Stimulated activated CD8-positive, alpha-beta memory T cell treated with anti-CD3 and anti-CD28 coated beads, Interleukin-15, amount 100 ng/mL, for 4 hours (primary cell): Measurements from ENCODE around the gene RALB.
"Not testable (repeated sequence)": the region's sequence is repeated elsewhere in the genome, so short reads cannot be mapped to it uniquely, and the experiment has no call there.

Experiments
- DNase-seq, 2 donors: peaks; one replicate each; pipeline ENCODE4 v3.0.0-alpha.2; 2020; ENCODE audit warnings: low read depth in 2 of 2

Gene RALB

DNA sequence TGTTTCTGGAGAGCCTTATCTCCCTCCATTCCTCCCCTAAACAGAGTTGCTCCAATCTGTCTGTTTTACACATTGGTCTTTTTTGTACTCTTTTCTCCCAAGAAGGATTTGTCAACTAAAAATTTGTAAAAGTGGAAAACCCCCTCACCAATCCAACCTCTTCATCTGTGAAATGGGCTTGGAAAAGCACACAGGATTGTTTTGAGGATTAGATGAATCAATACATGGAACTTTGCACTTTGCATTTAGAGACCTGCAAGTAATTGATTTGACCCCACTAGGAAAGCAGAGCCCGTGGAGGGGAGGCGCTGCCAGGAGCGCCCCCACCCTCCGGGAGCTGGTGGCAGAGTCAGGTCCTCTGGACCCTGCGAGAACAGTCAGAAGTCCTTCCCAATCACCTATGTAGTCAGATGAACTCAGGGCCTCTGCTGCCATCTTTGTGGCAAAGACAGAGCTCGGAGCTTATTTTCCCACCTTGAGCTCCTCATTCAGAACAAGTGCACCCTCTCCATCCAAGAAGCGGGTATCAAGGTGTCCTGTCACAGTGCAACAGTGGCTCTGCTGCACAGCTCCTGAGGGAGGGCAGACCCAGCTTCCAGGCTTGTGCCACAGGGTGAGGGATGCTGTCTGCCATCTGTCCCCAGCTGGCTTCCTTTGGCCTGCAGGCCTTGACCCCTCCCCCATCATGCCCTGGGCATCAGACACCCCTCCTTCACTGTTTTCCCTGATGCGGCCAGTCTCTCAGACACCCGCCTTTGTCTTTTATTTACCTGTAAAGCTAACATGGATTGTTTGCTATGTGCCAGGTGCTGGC is 27.7 kb upstream of the RALB start:
- no peak for DNase-seq

DNA sequence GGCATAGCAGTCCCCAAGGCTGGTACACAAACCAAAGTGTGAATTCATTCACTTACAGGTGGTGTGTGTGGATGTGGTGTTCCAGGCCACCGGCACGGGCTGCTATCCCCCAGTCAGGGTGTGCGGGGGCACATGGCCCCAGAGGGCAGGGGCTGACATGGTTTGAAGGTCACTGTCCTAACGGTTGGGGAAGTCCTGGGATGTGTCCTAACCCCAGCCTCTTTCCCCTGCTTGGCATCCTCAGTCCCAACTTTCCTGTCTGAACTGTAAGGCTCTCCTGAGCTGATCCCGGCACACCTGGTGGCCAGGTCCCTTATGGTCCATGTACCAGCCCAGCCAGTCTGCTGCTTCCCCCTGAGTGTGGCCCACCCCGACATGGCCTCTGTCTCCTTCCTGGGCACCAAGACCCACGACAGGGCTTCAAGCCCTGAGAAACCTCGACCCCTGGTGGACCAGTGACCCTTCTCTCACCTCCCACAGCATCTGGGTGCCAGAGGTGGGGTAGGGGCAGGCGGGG is 27.0 kb upstream of the RALB start:
- no peak for DNase-seq

DNA sequence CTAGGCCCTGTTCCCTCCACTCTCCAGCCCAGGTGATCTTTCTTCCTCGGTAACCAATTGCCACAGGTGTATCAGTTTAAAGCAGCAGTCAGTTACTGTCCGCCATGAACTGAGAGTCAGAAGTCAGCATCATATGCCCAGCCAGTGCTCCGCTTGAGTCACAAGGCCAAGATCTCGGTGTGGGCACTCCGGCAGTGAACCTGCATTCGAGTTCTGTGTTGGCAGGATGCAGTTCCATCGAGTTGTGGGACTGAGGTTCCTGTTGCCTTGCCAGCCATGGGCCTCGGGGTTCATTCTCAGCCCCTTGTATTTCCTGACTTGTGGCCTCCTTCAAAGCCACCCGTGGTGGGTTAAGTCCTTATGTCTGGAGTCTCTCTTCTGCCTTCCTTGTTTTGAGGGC is 26.3 kb upstream of the RALB start:
- DNase-seq: no peak

DNA sequence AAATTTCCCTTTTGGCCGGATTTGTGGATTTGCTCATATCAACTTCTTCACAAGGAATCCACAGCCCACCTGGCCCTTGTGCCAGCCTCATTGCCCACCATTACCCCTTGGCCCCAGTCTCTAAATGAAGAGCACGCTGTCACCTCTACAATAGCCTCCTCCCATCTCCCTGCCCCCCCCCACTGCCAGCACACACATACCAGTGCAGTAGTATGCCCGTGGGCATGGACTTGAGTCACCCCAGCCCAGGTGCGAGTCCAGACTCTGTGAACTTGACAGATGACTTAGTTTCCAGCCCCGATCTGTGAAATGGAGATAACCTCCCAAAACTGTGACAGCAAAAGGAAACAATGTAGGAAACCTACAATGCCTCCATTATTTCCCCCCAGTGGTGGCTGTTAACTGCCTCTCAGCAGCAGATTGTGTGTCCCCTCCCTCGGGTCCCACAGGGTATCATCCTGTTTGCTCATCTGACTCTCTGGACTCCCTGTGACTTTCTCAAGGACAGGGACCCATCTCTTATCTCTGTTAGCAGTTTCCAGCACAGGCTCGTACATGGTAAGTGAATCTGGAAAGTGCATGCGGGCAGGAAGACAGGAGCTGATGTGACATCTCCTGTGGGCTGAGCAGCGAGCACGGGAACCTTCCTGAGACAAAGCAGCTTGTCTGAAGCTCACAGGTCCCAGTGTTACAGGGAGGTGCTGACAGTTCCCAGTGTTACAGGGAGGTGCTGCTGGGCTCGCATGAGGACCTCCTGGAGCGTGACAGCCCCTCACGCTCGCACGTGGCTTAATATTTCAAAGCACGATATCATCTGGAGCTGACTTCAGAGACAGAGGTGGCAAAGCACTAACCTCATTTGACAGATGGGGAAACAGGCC is 25.3 kb upstream of the RALB start:
- no peak for DNase-seq

DNA sequence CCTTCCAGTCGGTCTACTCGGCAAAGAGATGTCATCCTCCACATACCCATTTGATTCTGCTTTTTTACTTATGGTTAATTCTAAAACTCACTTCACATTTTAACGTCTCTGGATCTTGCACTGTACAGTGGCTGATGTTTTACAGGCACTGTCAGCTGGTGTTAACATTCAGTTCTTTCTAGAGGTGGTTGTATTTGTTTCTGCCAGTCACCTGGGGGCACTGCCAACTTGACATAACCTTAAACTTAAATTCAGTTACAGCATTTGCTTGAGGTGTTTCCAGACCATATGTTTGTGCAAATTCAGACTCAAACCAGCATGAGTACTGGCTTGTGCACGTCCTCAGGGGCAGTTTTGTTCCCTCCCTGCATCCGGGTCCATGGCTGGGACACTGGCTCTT is 24.1 kb upstream of the RALB start:
- DNase-seq: no peak

DNA sequence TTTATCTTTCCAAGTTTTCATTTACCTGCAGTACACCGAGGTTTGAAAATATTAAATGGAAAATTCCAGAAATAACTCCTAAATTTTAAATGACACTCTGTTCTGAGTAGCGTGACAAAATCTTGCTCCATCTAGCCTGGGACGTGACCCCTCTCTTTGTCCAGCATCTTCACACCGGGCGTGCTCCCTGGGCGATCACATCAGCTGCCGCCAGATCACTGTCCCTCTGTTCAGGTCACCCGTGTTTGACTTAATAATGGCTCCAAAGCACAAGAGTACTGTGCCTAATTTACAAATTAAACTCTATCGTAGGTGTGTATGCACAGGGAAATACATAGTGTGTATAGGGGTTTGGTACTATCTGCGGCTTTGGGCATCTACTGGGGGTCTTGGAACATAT is 23.3 kb upstream of the RALB start:
- no peak for DNase-seq

DNA sequence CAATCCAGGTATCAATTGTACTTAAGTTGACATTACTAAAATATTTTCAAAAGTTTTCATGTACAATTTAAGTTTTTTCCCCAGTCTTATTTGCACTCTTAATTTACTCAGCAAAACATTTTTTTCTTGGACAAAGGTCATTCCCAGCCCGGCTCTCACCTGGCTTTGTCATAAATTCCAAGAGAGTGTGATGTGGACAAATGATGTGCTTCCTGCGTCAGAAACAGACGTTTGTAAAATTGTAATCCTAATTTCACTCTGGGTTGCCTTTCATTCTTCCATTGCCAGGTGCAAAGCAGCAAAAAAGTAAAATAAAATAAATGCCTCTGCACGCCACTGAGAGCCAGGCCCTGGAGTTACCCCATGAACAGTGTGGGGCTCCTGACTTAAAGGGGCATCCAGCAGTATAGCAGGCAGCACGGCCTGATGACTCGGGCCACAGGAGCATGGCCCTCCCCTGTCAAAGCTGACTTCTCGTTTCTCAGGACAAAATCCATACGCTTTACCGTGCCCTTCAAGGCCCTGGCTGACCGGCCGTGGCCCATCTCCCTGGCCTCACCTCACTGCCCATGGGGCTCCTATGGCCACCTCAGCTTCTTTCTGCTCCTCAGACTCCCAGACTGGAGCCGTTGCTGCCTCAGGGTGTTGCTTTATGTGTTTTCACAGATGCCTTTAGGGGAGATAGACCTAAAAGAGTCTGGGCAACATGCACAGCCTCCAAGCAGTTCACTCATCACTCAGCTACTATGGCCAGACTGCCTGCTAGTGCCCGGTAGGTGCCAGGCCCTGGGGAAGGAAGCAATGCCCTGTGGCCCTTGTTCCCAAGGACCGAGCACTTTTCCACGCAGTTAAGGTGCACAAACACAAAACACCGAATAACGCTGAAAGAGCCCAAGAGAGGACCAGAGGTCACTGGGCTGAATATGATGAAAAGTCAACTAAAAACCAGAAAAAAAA is 21.9 kb upstream of the RALB start:
- no peak for DNase-seq

DNA sequence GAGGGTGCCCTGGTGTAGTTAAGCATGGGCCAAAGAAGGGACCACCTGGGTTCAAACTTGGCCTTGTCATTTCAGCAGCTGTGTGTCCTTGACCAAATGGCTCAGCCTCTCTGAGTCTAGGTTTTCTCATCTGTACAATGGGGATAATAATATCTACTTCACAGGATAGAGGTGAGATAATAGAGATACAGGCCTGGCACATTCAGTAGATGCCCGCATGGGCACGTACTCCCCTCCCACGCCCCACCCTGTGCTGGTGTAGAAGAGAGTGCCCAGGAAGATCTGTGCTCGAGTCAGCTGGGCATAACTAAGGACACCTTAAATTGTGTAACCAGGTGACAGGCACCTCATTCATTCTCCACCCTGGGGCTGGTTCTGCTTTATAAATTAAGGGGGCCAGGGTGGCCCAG is 21.1 kb upstream of the RALB start:
- peak in 1 of 2 donors; percentile 32 for DNase-seq

DNA sequence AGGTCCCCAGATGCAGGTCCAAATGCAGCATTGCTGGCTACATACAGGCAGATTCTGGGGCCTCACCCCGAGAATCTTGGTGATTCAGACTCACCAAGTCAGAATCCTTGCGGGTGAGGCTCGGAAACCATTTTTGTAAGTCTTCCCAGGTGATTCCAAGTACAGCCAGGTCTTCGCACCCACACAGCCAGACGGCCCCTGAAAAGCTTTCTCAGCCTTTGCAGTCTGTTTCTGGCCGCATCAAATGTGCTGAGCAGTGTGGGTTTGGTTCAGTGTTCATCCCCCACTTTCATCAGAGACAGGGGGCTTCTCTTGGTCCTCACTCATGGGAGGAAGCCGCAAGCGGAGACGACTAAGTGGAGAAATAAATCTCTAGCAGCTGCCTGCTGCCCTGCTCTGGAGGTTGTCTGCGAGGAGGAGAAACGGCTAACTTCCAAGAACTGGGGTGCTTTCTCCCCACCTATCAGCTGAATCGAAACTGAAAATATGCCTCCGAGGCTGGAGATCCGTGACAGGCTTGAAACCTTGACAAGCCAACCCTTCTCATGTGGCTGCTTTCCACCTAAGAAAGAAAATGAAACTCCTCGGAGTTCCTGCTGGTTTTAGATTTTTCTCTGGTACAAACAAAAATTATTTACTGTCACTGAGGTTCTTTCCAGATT is 20.5 kb upstream of the RALB start:
- DNase-seq: peak; percentile 46 to 71

DNA sequence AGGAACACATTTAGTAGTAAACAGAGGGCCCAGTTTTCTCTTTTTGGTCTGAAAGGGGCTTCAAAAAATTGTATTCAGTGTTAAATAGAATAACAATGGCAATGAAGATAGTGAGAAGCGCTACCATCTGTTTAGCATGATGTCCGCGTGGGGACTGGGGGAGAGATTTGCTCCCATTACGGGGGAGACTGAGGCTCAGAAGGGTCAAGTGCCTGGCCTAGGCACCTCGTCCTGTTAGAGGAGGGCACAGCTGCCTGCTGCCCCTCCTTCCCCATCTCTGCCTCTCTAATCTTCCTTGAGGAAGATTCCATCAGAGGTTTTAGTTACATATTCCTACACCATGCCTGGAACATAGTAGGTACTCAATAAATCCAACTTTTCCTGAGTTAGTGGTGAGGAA is 19.4 kb upstream of the RALB start:
- no peak for DNase-seq

DNA sequence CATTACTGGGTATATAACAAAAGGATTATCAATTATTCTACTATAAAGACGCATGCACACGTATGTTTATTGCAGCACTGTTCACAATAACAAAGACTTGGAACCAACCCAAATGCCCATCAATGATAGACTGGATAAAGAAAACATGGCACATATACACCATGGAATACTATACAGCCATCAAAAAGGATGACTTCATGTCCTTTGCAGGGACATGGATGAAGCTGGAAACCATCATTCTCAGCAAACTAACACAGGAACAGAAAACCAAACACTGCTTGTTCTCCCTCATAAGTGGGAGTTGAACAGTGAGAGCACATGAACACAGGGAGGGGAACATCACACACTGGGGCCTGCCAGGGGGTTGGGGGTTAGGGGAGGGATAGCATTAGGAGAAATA is 17.5 kb upstream of the RALB start:
- not testable (repeated sequence) for DNase-seq

DNA sequence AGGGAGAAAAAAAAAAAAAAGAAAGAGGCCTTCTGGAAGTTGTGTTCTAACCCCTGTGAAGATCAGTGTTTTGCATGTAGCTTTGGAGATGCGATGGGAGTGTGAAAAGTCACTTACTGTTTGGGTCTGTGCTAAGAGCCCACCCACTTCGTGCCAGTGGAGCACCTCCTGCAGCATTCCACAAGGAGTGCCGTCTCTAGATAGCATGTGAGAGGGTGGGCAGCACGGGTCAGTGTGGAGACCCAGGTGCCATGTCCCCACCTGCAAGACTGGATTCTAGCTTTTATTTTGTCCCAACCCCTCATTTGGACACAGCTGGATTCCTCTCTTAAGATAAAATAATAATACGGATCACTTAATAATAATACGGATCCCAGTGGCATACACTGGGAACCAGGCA is 17.0 kb upstream of the RALB start:
- DNase-seq: no peak

DNA sequence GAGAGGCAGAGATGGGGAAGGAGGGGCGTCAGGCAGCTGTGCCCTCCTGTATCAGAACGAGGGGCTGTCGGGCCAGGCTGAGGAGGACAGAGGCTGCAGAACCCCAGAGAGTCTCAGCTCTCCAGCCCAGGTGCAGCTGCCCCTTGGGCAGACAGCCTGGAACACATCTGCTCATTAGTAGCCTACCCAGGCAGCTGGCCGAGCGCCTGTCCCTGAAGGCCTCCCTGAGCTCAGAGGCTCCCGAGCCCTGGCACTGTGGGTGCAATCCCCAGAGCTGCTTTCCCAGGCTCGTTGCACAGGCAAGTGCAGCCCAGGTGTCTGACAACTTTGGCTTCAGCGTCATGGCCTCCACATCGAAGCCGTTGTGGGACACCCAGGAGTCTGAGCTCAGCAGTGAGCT is 16.3 kb upstream of the RALB start:
- no peak for DNase-seq

DNA sequence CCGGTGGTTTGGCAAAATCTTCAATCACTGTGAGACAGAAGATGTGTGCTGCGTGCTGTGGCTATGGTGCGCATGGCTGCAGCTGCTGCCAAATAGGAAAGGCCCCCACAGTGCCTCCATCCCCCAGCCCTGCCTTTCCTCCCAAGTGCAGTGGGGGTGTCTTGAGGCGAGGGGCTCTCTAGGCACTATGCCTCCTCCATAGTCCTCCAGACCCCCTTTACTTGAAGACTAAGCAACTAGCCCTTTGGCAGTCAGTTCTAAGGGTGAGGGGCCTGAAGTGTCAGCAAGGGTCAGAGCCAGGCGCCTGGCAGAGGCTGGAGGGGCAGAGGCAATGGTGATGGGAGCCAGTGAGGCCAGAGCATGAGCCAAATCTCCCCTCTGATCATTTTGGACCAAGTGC is 15.9 kb upstream of the RALB start:
- no peak for DNase-seq

DNA sequence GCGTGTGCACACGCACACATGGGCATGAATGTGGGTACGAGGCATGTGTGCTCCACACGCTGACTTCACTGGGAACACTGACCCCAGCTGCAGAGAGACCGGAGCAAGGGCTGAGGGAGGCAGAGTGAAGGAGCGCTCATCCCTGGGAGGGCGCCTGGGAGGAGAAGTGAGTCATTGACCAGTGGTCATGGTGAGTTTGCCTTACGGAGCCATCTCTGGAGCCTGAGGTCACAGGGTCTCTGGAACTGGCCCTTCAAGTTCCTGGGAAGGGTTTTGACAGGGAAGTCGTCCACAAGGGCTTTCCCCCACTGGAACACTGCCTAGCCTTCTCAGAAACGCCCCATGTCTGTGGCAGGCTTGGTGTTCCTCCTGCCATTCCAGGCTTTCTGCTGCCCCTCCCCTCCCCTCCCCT is 15.2 kb upstream of the RALB start:
- DNase-seq: no peak

DNA sequence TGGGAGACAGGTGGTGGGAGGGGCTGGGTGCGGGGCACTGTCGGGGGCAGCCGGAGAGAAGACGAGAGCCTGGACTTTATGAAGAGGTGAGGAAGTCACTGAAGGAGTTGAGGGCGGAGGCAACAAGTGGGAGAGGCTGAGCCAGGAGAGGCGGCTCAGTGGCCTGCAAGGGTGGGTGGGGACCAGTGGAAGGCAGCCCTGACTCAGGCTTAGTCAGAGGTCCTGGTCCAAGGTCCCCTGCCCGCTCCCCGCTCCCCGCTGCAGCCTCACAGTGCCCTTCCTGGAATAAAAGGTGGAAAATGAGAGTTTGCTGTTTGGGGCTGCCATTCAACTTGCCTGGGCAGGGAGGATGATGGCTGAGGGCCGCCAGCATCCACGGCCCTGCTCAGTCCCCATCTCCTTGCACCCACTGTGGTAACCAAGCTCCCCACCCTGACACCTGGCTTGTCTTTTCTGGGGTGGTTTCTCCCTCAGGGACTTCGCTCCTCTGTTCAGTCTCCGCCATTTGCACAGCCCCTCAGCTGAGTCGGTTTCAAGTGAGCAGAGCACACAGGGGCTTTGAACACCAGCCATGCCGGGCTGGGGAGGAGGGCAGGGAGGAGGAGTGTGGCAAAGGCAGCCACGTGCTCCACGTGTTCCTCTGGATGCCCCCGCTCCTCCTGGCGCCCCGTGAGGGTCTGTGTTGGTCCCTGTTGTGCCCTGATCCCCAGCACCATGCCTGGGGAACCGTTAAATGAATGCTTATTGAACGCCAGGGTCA is 13.7 kb upstream of the RALB start:
- DNase-seq: no peak

DNA sequence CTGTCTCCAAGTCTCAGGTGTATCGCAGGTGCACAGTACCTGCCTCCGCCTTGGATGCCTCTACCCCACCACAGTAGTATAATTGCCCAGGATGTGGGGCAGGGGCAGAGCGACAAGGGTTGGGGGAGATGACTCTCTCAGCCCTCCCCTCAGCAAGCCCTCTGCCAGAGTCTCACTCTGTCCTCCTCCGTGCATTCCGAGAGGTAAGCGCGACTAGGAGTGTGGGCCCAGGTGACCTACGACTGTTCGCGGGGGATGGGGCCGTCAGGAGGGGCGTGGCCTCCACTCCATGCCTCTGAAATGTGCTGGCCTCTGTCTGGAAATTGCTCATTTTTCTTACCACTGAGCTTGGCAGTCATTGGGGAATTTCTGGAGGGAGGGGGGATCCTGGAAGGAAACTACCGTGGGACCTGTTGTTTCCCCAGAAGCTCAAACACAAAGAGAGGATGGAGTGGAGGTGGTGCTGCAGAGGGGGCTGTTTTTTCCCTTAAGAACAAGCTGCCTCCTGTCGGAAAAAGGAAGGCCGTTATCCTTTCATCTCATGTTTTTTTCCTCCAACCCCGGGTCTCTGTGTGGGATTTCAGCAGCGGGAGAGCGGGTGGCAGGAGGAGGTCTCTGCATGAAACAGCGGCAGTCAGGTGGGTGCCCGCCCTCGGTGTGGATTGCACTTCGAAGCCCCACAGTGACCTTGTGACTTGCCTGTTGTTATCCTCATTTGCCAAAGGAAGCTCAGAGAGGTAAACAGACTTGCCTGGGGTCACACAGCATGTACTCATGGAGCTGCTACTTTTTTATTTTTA is 13.0 kb upstream of the RALB start:
- no peak for DNase-seq

DNA sequence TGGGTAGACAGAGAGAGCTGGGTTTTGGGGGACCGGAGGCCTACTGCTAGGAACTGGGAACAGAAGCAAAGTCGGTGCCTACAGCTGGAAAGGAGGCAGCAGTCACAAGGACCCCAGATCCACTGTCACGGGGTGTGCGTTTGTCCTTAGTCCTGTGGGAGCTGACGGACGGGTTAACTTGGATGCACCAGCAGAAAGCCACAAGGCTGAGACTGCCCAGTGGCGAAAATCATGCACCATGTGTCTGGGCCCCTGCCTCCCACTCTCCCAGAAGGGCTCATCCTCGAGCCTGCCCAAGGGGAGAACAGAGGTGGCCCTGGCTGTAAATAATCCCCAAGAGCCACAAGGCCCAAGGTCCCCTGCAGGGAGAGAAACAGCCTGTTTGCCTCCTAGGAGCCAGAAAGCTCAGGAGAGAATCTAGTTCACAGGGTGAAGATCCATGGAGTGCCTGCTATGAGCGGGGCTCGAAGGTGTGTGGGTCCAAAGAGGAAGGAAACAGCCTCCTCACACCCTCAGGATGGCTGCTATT is 11.7 kb upstream of the RALB start:
- no peak for DNase-seq

DNA sequence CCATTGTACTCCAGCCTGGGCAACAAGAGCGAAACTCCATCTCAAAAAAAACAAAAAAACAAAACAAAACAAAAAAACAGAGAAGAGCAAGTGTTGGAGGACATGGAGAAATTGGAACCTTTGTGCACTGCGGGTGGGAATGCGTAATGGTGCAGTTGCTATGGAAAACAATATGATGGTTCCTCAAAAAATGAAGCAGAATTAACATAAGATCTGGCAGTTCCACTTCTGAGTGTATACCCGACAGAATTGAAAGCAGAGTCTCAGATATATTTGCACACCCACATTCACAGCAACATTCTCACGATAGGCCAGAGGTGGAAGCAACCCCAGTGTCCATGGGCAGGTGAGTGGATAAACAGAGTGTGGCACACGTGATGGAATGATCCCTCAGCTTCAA is 11.0 kb upstream of the RALB start:
- no peak for DNase-seq
